Measurements from ENCODE around the gene PRR5.

GRCh38 chr22:44761025-44761424 is 59.0 kb downstream of the PRR5 start:
- no peak for TF ChIP-seq EZH2phosphoT487 (IDR thresholded peaks at IDR 0.05; ENCODE audit: unreplicated experiment)
- TF ChIP-seq CTCF (conservative IDR thresholded peaks at IDR 0.05; ENCODE audit: low read depth in 2 of 2): no peak
- no peak for TF ChIP-seq STAT1 (IDR thresholded peaks at IDR 0.05; ENCODE audit: unreplicated experiment)
- no peak for TF ChIP-seq EZH2 (IDR thresholded peaks at IDR 0.05; ENCODE audit: low read depth, unreplicated experiment)
- no peak for TF ChIP-seq POLR2AphosphoS5 (IDR thresholded peaks at IDR 0.05; ENCODE audit: low read depth)
- no peak for TF ChIP-seq CREB1 (CRISPR knock-in tag; IDR thresholded peaks at IDR 0.05; ENCODE audit: low read depth)
- TF ChIP-seq REST (IDR thresholded peaks at IDR 0.05; ENCODE audit: unreplicated experiment): no peak
- no peak for TF ChIP-seq ETS1 (IDR thresholded peaks at IDR 0.05)
- no peak for TF ChIP-seq JUNB (IDR thresholded peaks at IDR 0.05; ENCODE audit: unreplicated experiment)
- TF ChIP-seq, protein P1, sequence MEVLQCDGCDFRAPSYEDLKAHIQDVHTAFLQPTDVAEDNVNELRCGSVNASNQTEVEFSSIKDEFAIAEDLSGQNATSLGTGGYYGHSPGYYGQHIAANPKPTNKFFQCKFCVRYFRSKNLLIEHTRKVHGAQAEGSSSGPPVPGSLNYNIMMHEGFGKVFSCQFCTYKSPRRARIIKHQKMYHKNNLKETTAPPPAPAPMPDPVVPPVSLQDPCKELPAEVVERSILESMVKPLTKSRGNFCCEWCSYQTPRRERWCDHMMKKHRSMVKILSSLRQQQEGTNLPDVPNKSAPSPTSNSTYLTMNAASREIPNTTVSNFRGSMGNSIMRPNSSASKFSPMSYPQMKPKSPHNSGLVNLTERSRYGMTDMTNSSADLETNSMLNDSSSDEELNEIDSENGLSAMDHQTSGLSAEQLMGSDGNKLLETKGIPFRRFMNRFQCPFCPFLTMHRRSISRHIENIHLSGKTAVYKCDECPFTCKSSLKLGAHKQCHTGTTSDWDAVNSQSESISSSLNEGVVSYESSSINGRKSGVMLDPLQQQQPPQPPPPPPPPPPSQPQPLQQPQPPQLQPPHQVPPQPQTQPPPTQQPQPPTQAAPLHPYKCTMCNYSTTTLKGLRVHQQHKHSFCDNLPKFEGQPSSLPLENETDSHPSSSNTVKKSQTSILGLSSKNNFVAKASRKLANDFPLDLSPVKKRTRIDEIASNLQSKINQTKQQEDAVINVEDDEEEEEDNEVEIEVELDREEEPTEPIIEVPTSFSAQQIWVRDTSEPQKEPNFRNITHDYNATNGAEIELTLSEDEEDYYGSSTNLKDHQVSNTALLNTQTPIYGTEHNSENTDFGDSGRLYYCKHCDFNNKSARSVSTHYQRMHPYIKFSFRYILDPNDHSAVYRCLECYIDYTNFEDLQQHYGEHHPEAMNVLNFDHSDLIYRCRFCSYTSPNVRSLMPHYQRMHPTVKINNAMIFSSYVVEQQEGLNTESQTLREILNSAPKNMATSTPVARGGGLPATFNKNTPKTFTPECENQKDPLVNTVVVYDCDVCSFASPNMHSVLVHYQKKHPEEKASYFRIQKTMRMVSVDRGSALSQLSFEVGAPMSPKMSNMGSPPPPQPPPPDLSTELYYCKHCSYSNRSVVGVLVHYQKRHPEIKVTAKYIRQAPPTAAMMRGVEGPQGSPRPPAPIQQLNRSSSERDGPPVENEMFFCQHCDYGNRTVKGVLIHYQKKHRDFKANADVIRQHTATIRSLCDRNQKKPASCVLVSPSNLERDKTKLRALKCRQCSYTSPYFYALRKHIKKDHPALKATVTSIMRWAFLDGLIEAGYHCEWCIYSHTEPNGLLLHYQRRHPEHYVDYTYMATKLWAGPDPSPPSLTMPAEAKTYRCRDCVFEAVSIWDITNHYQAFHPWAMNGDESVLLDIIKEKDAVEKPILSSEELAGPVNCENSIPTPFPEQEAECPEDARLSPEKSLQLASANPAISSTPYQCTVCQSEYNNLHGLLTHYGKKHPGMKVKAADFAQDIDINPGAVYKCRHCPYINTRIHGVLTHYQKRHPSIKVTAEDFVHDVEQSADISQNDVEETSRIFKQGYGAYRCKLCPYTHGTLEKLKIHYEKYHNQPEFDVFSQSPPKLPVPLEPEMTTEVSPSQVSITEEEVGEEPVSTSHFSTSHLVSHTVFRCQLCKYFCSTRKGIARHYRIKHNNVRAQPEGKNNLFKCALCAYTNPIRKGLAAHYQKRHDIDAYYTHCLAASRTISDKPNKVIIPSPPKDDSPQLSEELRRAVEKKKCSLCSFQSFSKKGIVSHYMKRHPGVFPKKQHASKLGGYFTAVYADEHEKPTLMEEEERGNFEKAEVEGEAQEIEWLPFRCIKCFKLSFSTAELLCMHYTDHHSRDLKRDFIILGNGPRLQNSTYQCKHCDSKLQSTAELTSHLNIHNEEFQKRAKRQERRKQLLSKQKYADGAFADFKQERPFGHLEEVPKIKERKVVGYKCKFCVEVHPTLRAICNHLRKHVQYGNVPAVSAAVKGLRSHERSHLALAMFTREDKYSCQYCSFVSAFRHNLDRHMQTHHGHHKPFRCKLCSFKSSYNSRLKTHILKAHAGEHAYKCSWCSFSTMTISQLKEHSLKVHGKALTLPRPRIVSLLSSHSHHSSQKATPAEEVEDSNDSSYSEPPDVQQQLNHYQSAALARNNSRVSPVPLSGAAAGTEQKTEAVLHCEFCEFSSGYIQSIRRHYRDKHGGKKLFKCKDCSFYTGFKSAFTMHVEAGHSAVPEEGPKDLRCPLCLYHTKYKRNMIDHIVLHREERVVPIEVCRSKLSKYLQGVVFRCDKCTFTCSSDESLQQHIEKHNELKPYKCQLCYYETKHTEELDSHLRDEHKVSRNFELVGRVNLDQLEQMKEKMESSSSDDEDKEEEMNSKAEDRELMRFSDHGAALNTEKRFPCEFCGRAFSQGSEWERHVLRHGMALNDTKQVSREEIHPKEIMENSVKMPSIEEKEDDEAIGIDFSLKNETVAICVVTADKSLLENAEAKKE (CRISPR knock-in tag; IDR thresholded peaks at IDR 0.05): no peak
- TF ChIP-seq NANOG (IDR thresholded peaks at IDR 0.05; ENCODE audit: borderline replicate concordance): no peak

Data from GM23338 (cell line).